GM21381 (cell line): ENCODE measurements around the gene SPIRE1.
"Not testable (repeated sequence)": the region's sequence is repeated elsewhere in the genome, so short reads cannot be mapped to it uniquely, and the experiment has no call there.

Source experiments
- ATAC-seq: cut with Tn5 transposase; IDR thresholded peaks from one replicate; pipeline ENCODE4 v1.9.1; 2021; ENCODE audit warnings: mild to moderate bottlenecking, moderate library complexity; ENCODE audit not compliant: unreplicated experiment

SPIRE1 gene

DNA sequence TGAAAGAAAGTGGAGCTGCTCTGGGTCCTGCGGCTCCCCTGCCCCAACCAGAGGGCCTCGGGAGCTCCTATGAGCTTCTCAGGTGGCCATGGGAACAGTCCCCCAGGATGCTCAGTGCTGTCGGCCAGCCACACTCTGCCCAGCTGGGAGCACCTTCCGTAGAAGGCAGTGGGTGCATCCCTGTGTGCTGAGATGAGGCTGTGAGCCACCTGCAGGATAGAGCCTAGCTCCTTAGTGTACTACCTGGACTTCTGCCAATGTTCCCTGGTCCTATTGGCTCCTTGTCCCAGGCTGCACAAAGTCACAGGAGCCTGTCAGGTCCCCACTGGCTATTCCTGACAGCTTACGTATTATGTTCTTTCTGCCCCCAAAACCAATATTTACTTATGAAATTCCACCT is 234.1 kb downstream of the SPIRE1 start:
- ATAC-seq, result no peak

DNA sequence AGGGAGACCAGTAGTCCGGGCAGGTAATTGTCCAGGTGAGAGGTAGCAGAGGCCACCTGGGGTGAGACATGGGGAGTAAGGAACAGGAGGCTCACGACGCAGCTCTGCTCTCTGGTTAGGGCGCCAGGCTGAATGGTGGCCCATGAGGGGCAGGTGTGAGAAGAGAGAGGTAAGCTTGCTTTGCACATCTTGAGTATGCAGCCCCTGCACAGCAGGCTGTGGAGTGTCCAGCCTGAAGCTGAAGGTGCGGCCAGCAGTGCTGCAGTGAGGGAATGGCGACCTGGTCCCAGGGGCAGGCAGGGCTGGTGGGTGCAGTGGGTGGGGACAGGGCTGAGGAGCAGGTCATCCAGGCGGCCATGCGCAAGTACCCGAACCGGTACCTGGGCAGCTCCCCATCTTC is 234.5 kb downstream of the SPIRE1 start:
- ATAC-seq, result no peak

DNA sequence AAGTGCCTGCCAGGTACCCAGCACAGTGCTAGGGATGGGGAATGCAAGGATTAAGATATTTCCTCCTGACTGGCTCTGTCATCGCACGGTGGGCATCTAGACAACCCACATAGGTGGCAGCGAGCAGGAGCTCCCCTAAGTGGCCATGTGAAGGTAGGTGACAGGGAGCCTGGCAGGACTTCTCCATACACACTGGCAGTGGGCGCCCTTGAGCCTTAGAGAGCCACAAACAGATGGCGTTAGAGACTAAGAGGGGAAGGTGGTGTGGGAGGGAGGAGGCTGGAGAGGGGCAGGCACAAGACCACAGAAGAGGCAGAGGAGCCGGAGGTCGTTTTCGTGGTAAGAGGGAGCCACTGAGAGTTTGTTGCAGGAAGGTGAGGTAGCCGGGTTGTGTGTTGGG is 235.0 kb downstream of the SPIRE1 start:
- no peak for ATAC-seq

DNA sequence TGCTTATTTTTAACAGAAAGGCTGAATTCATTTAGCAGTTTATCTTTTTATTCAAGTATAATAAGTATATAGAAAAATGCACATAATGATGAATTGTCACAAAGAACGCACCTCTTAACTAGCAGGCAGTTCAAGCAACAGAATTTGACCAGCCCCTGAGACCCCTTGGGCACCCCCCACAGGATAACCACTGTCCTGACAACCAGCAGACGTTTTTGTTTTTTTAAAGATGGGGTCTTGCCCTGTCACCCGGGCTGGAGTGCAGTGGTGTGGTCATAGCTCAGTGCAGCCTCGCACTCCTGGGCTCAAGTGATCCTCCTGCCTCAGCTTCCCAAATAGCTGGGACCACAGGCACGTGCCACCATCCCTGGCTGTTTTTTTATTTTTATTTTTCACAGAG is 236.2 kb downstream of the SPIRE1 start:
- no peak for ATAC-seq

DNA sequence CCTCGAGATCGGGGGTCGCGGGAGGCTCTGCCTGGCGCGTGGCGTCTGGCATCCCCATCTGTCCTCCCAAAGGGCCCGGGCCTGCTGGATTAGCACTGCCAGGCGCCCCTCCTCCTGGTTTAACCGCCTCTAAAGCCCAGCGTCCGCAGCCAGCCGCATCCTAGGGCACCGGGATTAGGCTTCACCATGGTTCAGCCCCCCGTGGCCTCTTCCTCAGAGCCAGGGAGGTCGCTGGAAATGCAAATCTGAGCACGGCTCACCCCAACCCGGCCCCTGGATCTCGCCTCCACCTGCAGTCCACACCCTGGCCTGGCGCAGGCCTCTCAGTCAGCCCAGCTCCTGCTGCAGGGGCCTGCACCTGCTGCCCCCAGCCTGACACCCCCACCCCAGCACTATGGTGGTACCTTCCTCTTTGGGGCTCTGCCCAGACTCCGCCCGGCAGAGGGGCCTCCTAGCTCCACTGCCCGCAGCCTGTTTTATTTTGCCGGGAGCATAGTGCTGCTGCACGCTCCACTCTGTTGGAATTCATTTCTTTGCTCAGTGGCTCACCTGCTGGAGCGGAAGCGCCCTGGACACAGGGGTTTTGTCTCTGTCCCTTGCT is 237.0 kb downstream of the SPIRE1 start:
- ATAC-seq, result no peak

DNA sequence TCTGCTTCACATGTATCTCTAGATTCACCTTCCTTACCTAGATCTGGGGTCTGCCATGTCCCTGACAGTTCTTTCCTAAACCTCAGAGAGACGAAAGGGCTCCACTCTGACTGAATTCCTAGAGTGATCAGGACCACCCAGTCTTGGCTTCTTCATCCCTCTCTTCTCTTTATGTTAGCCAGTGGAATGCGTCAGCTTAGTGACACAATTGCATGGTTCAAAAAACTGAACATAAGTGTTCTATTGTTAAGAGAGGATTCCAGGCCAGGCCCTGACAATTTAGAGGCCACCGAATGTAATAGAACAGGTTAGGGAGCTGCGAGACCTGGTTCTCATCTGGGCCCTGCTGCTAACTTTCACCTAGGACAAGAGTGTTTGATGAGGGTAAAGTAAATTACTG is 240.2 kb downstream of the SPIRE1 start:
- ATAC-seq, result no peak

DNA sequence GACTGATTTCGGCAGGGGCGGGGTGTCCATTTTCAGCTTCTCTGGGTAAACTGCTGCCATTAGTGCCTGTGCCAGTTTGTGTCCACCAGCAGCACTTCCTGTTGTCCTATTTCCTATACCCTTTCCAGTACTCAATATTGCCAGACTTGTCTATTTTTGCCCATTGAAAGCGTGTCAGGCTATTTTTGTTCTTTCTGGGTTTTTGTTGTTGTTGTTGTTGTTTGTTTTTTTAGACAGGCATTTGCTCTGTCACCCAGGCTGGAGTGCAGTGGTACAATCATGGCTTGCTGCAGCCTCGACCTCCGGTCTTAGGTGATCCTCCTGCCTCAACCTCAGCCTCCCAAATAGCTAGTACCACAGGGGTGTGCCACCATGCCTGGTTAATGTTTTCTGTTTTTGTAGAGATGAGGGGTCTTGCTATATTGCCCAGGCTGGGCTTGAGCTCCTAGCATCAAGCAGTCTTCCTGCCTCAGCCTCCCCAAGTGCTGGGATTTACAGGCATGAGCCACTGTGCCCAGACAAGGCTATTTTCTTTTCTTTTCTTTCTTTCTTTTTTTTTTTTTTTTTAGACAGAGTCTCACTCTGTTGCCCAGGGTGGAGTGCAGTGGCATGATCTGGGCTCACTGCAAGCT is 241.7 kb downstream of the SPIRE1 start:
- ATAC-seq, result no peak

DNA sequence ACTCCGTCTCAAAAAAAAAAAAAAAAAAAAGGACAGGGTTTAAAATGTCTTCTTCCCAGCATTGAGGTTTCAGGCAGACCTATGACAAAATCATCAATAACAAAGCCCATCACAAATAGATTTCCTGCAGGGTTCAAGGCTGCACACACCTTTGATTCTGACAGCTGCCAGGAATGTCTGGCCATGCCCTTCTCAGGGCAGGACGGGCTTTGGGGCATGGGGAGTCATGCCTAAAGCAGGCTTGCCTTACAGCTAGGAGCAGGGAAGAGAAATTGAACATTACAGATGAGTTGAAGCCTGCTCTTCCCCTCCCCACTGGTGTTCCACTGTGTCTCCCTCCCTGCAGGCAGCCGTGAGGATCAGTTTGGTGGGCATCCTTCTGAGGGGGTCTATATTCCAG is 246.5 kb downstream of the SPIRE1 start:
- ATAC-seq, result no peak

DNA sequence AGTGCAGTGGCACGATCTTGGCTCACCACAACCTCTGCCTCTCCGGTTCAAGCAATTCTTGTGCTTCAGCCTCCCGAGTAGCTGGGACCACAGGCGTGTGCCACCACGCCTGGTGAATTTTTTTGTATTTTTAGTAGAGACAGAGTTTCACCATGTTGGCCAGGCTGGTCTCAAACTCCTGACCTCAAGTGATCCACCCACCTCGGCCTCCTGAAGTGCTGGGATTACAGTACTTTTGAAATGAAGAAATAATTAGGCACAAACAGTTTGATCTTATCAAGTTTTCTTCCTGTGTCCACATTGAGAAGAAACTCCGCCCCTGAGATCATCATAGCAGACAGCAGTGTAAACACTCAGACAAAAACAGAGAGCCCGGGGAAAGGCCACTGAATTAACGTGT is 247.2 kb downstream of the SPIRE1 start:
- not testable (repeated sequence) for ATAC-seq

DNA sequence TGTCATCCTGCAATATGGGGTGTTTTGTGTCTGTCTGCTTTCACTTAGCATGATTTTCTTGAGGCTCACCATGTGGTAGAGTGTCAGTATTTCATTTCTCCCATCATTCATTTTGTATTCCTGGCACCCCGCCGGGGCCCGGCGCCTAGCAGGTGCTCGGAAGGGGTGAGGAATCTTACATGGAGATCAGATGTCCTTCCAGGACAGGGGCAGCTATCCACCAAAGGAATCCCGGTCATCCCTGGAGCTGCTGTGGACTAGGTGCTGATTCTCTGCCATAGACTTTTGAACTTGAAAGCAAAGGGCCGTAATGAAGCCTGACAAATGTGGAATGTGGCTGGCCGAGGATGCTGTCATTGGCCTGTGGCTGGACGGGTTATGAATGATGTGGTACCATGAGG is 247.8 kb downstream of the SPIRE1 start:
- ATAC-seq, result no peak

DNA sequence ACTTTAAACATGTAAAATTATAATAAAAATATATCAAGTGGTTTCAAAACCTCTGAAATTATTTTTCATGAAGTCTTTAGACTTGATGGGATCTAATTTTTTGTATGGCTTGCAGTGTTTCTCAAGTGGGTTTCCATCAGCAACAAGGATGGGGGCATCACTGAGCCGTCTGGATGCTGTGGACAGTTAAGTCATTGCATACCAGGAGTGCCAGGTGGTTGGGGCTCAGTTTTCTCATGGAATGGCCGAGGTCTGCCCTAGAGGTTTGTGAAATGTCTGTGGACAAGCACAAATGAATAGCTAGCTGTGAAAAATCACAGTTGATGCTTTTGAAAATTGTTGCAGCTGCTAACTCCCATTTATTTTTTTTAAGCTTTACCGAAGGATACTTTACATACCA is 248.4 kb downstream of the SPIRE1 start:
- no peak for ATAC-seq

DNA sequence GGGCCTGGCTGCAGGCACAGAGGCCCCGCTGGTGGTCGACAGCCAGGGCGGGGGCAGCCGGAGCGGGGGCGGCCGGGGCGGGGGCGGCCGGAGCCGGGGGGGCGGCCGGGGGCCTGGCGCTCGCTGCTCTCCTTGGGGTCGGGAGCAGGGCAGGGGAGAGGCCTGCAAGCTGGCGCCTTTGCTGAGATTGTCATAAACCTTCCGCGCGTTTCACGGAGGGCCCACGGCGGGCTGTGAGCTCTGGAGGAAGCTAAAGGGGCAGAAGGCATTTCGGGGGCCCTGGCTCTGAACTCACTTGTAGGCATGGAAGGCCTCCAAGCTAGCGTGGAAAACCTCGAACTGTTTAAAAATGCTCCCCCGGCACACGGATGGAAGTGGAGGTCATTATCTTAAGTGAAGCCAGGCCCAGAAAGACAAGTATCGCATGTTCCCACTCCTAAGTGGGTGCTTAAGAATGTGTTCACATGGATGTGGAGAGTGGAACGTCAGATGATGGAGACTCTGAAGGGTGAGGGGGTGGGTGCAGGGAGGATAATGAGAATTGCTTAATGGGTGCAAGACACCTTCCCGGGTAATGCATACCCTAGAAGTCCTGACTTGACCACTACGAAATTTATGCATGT is 249.5 kb downstream of the SPIRE1 start:
- ATAC-seq, result no peak

DNA sequence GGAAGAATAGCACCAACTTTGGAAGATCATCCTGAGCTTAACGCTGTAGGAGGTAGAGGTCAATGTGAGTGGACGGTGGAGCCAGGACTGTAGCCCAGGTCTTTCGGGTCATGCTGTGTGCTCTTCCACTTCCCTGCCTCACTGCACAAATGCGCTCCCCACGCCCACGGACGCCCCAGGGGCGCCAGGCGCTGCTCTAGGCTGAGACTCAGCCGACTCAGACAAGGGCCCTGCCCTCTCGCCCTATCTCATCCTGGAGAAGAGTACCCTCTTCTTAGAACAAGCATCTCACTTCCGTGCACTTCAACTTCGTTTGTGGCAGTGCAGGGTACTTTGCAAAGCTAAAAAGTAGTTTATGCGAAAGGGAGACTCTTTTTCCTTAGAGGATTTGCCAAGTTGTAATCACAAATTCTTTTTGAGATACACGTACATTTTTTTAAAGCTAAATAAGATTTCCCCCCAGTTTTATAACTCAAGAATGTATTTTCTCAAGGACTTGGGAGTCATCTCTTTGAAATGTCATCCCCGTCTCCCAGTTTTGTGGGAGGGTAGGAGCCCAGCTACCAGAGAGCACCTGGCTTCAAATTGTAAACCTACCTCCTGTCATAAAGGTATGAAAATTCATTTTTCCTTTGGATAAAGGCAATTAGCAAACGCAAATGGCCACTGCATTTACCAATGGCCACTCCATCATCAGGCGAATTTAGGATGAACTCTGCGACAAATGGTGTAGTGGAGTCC is 251.4 kb downstream of the SPIRE1 start:
- ATAC-seq, result no peak

DNA sequence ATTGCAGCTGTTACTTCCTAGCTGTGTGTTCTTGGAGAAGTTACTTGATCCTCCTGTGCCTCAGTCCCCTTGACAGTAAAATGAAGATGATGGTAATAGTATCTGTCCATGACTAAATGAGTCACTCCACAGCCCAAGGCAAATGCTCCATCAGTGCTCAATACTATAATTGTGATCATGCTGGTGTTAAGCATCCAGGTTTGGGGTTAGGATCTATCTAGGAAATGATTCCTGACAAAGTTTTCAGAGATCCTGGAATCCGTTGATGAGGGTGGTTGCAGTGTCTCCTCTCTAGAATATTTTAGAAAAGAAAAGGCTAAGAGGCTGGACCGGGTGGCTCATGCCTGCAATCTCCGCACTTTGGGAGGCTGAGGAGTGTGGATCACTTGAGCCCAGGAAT is 252.8 kb downstream of the SPIRE1 start:
- ATAC-seq, result no peak

DNA sequence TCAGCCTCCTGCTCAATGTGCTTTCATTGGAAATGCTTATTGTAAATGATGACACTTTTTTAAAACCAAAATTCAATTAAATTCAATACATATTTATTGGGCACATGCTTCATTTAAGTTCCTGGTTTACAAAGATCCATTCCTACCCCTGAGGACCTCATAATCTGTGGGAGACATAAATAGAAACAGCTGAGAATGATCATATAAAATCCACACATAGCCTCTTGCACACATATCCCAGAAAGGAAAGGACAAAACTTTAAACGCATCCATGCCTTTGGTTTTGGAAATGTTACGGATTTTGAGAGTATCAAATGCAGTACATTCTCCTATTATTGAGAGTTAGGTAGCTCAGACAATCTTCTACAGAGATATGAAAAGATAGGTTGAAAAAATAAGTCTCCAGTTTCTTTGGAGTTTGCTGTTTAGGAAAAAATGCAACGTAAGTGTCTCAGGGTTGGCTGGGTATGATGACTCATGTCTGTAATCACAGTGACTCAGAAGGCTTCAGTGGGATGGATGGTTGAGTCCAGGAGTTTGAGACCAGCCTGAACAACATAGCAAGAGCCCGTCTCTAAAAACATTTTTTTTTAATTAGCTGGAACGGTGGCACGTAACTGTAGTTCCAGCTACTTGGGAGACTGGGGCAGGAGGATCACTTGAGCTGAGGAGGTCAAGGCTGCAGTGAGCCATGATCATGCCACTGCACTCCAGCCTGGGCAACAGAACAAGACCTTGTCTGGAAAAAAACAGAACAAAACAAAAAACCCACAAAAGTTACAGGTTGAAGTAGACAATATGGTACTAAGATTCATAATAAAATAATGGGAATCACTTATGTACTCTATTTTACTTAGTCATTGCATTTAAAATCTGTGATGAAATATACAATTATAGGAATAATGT is 254.1 kb downstream of the SPIRE1 start:
- no peak for ATAC-seq

DNA sequence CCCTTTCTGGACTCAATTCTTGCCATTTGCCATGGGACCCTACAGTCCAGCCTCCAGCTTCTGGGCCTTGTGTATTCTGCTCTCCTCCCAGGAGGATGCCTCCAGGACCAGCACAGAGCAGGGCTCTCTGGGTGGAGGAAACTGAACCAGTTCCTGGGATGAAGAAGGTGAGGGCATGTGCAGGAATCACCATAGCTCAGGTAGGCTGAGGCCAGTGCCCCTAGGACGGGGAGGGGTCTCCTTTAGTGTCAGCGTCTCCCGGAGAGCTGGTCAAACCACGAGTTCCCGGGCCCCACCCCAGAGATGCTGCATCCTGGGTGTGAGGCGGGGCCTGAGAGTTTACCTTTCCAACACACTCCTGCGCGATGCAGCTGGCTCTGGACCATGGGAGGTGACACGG is 256.0 kb downstream of the SPIRE1 start:
- ATAC-seq, result no peak

DNA sequence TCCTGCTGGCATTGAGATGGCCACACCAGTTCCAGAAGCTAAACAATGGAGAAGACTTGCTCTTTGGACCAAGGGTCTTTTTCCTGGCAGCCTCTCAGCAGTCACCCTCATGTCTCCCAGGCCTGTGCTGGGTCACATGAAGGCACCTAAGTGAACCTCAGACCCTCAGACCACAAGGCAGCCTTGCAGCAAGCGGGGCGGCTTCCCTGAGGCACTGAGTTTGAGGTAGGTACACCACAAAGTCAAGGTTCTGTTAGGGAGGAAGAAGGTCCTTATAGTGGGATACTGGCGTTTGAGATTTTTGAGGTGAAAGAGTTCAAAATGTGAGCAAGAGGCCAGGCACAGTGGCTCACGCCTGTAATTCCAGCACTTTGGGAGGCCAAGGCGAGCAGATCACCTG is 258.7 kb downstream of the SPIRE1 start:
- ATAC-seq, result no peak

DNA sequence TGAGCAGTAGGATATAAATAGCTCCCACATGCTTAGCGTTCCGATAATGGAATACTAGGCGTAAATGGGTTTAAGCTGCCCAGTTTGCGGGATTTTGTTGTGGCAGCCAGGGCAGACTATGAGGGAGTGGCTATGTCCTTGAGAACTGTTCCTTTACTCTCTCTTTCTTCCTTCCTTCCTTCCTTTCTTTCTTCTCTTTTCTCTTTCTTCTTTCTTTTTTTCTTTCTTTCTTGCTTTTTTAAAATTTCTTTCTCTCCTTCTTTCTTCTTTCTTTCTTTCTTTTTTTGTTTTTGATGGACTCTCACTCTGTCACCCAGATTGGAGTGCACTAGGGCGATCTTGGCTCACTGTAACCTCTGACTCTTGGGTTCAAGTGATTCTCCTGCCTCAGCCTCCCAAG is 259.3 kb downstream of the SPIRE1 start:
- ATAC-seq, result no peak

DNA sequence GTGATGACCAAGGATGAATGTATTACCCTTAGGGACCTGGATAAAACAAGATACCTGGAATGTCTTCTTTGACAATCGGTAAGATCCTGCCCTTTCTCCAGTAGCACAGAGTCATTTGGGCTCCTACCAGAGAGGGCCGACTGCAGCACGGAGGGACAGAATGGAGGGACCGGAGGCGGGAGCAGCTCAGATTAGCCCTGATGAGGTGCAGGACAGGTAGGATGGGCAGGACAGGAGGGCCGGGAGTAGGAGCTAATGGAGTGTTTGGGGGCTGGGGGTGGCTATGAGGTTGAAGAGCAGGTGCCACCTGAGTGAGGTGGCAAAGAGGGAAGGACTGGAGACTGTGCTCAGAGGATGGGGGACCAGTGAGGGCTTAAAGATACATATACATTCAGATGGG is 260.1 kb downstream of the SPIRE1 start:
- ATAC-seq, result no peak

DNA sequence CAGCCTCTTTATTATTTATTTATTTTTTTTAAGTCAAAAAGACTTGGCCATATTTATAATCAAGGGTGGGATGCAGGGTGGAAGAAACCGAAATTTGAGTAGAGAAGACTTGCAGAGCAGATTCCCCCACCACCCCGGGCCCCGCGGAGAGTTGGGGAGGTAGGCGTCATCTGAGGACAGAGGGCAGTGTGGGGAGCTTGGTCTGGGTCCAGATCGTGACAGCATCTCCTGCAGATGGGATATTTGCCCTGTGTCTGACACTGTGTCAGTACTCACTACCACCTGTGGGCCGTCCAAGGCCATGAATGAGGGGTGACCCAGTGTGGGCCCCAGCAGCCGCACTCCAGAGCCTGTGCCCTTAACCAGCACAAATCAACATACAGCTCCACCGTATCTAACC is 260.7 kb downstream of the SPIRE1 start:
- ATAC-seq, result no peak
